HT1080 (cell line): Measurements from ENCODE around the gene OR2V1. TPM values are rescaled to one million over a fixed set of nuclear protein-coding genes. Genes with fewer than 3 reads are reported as not detected.
"Not testable (repeated sequence)": the region's sequence is repeated elsewhere in the genome, so short reads cannot be mapped to it uniquely, and the experiment has no call there.

Source experiments
- DNase-seq: peaks from one replicate; pipeline ENCODE4 v3.0.0-alpha.2; 2015; ENCODE audit warnings: low read depth
- total RNA-seq: library from RNA; depleted of rRNA; stranded (reverse); fragments of >200 nt; shearing (Covaris generic); gene quantifications from 2 replicates; pipeline ENCODE4 v1.2.3, GENCODE V29; 2014

Gene OR2V1
- total RNA-seq, 1 experiment from 2014 or later: not detected

DNA sequence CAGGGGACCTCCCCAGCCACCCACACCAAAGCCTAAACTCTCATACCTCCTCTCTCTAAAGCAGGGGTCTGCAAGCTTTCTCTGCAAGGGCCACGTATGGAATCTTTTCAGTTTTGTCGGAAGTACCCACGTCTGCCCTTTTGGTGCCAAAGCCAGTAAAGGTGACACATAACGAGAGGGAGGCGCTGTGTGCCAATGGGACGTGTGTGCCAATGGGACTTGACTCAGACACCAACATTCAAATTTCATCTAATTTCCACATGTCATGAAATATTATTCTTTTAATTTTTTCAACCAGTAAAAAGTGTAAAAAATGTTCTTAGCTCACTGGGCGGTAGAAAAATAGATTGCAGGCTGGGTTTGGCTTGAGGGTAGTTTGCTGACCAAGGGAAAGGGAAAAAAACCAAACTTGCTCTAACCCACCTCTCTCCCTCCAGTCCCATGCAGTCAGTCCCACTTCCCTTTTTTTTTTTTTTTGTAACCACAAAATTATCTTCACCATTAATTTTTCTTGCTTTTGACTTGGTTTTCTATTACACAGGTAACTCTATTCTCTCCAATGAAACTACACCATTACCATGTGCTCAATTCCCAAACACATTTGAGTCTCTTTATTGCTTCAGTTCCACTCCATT is 25.5 kb downstream of the OR2V1 start:
- no peak for DNase-seq

DNA sequence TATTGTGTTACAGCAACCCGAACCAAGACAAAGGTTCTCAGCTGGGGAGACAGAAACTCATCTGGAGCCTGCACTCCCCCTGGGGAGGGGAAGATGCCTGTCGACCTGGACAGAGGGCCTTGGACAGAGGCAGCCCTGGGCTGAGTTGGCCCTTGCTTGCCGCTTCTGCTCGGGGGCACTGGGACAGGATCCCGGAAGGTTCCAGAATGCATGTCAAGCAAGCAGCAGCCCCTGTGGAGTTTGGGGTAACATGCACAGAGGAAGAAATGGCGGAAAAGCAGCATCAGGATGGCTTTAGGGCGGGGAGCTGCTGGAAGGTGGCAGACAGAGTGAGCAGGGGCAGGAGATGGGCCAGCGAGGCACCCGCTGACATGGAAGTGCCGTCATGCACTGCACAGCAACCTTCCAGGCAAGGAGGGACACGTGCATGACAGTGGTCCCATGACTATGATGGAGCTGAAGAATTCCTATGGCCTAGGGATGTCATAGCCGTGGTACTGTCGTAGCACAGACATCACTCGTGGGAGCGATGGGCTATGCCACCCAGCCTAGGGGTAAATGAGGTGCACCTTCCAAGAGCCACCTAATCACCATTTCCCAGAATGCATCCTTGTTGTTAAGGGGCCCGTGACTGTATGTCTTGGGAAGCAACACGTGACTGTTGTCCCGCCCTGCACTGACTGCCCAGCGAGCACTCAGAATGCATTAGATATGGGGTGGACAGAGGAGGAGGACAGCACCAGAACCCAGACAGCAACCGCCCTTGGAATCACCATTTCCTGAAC is 26.2 kb downstream of the OR2V1 start:
- not testable (repeated sequence) for DNase-seq

DNA sequence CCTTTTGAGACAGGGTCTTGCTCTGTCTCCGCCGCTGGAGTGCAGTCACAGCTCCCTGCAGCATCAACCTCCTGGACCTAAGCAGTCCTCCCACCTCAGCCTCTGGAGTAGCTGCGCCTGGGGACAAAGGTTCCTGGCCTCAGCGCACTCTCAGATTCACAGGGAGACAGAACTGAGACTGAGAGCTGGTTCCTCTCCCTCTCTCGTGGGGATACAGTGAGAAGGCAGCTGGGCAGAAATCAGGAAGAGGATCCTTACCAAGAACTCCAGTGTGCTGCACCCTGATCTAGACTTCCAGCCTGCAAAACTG is 26.8 kb downstream of the OR2V1 start:
- DNase-seq: not testable (repeated sequence)

DNA sequence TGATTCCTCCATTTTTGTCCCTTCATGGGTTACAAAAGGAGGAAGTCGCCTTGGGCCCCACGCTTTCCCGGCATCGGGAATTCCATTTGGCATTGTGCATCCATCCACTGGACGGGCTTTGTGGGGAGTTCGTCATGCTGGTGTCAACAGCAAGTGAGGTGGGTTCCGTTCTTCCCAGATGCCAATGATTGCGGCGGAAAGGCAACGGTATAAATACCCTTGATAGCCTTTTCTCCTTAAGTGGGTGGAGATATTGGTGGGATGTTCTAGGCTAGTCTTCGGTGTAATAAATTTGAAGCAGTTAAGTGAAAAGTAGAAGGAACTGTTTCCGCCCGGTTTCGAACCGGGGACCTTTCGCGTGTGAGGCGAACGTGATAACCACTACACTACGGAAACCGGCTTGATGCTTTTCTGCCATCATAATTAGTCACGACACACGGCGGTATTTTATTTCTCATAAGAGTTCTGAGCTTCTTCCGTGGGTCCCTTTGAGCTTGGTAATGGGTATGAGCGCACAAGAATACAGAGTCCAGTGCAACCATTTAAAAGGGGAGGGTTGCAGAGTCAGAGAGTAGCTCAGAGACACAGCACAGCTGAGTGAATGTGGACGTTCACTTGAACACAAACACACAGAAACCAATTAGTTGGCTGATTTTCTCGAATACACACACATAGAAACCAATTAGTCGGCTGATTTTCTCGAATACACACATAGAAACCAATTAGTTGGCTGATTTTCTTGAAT is 28.9 kb downstream of the OR2V1 start:
- not testable (repeated sequence) for DNase-seq

DNA sequence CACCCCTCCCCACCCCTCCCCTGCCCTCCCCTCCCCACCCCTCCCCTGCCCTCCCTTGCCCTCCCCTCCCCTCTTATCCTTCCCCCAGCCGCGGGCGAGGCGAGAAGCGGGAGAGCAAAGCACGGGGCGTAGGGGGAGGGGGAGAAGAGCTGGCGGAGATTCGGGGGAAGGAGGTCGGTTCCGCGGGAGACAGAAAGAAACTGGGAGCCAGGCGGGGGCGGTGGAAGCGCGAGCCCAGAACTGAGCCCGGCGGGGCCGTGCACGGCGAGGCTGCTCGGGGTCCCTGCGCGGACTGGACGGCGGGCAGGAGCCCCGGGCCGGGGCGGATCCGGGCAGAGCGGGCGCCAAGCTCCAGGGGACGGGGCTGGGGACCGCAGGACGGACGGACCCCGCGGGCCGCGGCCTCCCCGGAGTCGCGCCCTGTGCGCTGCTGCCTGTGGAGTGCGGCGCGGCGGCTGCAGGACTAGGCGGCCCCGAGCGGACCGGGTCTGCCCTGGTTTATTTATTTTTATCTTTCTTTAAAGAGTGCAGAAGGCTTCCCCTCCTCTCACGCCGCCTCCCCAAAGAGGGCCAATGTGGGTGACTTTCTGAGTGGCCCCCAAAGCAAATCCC is 29.8 kb downstream of the OR2V1 start:
- not testable (repeated sequence) for DNase-seq

DNA sequence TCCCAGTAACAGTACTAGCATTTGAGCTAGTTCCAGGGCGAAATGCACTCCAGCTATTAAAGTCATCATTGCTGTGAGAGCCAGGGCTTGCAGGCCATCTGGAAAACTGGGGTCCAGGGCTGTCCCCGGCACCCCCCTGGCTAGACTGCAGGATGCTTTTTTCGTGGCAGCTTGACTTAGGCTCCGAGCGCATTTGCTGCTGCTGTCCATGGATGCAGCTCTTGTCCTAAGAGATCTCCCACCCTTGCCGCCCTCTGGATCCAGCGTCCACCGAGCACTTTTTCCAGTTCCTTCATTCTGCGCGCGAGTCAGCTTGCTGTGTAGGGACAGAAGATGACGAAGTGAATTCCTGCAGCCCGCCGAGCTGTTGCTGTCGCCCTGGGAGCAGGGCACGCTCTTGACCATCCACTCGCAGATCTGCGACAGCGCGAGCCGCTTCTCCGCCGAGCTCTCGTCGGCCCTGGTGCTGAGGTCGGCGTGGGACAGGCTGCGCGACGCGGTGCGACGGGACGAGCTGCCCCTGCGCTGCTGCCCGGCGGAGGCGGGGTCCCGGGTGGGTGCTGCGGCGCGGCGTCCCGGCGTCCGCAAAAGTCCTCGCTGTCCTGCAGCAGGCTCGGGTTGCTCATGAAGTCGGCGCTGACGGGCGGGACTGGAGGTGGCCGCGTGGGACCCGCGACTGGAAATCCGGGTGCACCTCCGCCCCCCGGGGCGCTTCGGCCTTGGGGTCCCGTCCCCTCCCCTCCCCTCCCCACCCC is 30.7 kb downstream of the OR2V1 start:
- no peak for DNase-seq

DNA sequence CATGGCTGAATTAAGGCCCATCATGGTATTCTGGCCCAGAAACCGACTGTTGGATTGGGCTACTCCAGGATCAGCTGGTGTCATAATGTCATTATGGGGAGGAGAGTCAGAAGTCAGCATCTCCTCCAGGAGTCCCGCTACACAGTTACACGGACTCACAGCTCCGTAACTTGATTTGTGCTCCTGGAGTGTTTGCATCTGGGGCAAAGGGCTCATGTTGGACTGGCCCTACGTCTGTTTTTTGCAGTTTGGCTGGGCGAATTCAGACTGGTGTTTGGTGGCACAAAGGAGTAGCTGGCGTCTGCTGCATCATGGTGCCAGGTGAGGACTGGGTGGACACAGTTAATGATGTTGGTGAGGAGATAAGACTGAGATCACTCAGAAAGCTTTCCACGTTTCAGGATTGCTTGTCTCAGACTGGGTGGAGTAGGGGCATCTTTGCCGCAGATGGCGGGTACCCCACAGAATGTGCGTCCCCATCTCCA is 31.3 kb downstream of the OR2V1 start:
- no peak for DNase-seq

DNA sequence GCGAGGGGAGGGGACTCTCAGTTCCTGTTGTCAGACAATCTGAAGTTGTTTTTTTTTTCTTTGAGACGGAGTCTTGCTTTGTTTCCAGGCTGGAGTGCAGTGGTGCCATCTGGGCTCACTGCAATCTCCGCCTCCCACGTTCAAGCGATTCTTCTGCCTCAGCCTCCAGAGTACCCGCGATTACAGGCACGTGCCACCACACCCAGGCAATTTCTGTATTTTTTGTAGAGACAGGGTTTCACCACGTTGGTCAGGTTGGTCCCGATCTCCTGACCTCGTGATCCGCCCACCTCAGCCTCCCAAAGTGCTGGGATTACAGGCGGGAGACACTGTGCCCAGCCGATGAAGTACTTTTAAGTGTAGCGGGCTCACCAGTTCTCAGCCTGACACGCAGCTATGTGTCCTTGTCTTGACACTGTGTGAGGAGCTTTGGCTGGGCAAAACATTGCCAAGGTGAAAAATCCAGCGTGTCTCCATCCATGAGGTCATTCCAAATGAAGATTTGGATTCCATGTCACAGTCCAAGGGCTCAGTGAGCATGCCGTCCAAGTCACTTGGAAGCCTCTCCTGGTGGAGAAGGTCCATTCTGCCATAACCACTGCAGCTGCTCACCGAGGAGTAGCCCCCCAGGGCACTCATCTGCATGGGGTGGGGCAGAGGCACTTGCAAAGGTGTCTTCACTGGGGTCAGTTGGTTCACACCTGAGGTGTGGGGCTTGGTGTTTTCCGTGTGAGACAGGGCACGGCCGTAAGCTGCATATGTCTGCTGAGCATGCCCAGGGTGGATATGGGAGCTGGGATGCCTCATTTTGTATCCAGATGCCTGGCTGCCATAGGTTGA is 32.0 kb downstream of the OR2V1 start:
- DNase-seq: peak; percentile 23

DNA sequence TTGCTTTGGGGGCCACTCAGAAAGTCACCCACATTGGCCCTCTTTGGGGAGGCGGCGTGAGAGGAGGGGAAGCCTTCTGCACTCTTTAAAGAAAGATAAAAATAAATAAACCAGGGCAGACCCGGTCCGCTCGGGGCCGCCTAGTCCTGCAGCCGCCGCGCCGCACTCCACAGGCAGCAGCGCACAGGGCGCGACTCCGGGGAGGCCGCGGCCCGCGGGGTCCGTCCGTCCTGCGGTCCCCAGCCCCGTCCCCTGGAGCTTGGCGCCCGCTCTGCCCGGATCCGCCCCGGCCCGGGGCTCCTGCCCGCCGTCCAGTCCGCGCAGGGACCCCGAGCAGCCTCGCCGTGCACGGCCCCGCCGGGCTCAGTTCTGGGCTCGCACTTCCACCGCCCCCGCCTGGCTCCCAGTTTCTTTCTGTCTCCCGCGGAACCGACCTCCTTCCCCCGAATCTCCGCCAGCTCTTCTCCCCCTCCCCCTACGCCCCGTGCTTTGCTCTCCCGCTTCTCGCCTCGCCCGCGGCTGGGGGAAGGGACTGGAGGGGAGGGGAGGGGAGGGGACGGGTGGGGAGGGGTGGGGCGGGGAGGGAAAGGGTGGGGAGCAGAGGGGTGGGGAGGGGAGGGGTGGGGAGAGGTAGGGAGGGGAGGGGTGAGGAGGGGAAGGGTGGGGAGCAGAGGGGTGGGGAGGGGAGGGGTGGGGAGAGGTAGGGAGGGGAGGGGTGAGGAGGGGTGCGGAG is 33.0 kb downstream of the OR2V1 start:
- not testable (repeated sequence) for DNase-seq

DNA sequence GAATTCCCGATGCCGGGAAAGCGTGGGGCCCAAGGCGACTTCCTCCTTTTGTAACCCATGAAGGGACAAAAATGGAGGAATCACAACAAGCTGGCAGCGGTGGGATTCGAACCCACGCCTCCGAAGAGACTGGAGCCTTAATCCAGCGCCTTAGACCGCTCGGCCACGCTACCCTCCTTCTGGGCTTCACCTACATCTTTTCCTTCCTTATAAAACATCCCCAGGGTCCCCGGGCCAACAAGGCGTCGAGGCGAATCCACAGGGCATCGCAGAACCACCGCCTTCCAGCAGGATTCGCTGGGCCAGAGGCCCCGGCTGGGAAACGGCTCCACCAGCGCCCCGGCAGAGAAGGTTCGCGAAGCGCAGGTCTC is 33.6 kb downstream of the OR2V1 start:
- not testable (repeated sequence) for DNase-seq

DNA sequence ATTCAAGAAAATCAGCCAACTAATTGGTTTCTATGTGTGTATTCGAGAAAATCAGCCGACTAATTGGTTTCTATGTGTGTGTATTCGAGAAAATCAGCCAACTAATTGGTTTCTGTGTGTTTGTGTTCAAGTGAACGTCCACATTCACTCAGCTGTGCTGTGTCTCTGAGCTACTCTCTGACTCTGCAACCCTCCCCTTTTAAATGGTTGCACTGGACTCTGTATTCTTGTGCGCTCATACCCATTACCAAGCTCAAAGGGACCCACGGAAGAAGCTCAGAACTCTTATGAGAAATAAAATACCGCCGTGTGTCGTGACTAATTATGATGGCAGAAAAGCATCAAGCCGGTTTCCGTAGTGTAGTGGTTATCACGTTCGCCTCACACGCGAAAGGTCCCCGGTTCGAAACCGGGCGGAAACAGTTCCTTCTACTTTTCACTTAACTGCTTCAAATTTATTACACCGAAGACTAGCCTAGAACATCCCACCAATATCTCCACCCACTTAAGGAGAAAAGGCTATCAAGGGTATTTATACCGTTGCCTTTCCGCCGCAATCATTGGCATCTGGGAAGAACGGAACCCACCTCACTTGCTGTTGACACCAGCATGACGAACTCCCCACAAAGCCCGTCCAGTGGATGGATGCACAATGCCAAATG is 34.1 kb downstream of the OR2V1 start:
- not testable (repeated sequence) for DNase-seq

DNA sequence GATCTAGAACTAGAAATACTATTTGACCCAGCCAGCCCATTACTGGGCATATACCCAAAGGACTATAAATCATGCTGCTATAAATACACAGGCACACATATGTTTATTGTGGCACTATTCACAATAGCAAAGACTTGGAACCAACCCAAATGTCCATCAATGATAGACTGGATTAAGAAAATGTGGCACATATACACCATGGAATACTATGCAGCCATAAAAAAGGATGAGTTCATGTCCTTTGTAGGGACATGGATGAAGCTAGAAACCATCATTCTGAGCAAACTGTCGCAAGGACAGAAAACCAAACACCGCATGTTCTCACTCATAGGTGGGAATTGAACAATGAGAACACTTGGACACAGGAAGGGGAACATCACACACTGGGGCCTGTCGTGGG is 35.8 kb downstream of the OR2V1 start:
- DNase-seq: not testable (repeated sequence)

DNA sequence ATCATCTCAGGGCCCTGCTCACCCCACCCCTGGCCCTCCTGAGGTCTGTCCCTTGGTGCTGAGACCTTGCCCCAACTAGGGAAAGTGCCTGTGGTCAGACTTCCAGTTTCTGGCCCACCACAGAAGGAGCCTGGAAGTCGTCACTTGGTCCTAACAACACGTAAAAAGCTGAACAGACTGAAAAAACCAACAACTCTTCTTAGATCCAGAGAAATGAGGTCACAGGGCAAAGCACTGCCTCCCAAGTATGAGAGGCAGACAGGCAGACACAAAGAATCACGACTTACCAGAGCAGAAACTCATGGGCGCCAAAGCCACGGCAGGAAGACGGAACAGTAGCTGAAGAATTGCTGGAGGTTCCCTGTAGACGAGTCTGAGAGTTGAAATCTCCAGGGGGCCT is 38.5 kb downstream of the OR2V1 start:
- DNase-seq: no peak

DNA sequence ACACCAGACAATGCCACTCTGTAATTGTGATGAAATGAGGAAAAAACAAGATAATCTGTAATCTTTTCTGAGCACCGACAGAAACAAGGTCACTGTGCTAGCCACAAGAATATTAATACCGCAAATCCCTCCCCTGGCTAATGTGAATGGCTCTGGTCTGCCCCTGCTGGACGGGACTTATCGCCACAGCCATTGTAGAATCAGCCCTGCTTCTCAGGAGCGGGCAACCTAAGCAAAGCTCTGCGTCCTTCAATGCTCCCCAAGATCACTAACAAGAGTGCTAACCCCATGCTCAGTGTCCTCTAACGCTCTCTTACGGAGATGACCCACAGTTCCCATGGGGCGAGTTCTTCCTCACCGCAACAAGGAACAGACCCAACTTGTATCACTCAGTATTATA is 42.7 kb downstream of the OR2V1 start:
- no peak for DNase-seq

DNA sequence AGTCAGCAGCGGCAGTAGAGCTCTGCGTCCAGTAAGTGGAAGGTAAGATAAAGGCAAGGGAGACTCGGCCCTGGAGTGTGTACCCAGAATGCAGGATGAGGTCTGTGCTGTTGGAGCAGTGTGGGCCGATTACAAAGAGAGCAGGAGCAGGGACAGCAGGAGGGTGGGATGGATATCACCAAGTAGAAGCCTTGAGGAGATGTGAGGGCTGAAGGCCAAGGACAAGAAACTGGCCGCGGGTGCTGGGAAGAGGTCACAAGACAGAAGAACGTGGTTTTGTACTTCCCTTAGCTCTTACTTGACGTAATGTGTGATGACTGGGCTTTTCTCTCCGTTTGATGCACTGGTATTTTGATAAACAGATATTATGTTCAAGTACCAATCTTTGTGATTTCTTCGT is 43.7 kb downstream of the OR2V1 start:
- no peak for DNase-seq

DNA sequence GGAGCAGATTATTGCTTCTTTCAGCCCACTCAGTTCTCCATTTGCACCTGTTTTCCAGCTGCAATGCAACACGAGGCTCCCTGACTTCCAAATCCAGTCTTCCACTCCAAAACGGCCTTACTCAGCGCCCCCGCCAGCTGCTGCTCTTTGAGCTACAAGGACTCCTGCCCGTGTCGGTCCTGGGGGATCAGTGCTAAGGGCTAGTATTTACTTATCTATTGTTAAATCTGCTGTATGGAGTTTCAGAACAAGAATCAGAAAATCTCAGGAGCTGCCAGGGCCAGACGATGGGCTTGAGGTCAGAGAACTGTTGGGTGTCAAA is 44.1 kb downstream of the OR2V1 start:
- DNase-seq: no peak

DNA sequence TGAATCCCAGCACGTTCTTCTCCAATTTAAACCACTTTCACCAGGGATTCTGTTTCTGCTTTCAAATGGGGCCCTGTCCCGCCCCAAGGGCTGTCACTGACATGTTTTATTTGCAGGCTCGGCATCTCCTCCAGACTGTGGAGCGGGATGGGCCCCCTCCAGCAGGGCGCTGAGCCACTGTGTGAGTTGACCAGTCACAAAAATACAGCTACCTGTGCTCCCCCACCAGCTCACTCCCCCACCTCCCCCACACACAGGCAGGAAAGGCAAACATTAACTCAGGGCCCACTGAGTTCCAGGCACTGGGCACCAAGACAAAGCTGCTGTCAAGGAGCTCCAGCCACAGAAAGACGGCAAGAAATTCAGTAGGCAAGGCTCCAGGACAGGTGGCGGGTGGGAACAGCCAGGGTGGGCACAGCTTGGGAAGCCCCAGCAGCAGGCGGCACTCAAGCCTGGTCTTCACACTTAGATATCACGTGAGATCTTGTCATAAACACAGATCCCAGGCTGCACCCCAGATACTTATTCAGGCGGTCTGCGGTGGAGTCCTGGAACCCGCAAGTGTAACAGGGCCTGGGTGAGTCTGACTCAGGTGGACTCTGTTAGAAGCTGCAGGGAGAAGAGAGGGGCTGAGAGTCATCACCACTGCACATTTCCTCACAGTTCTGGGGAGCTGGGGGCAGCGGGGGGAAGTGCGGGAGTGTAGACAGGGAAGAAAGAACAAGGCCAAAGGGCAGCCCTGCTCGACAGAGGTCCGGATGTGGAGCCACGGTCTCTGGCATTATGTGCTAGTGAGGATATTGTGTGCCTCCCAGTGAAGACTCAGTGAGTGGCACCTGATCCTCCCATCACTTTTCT is 44.7 kb downstream of the OR2V1 start:
- DNase-seq: peak; percentile 39

DNA sequence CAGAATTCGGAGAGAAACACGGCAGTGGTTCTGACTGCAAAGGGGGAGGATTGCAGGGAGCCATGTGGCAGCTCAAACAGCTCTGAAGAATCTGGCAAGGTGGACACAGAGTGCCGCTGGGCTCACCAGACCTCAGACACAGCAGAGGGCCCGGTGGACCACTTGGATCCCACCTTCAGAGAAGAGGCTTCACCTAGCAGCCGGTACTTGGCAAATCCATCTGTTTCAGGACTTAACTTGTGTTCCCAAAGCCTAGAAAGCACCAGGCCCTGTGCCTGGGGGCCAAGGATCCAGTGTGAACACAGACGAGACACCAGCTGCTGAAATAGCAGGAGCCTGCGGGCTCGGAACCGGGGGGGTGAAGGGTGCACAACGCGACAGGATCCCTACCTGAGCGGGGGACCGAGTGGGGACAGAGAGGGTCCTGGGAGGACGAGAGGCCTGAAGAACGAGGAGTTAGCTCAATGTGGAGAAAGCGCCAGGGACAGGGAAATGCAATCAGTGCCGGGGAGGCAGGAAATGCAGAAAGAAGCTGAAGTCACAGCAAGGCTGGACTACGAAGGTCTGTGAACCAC is 46.3 kb downstream of the OR2V1 start:
- no peak for DNase-seq
